Muscle of arm (tissue), 12 donors: Measurements from ENCODE around the gene GNE. TPM values are rescaled to one million over a fixed set of nuclear protein-coding genes. Genes with fewer than 3 reads are reported as not detected.
"Not testable (repeated sequence)": the region's sequence is repeated elsewhere in the genome, so short reads cannot be mapped to it uniquely, and the experiment has no call there.

ENCODE experiments used
- DNase-seq: peaks from one replicate; pipeline ENCODE4 v3.0.0-alpha.2; 2013
- polyA plus RNA-seq, 12 donors: library from polyadenylated mRNA; unstranded; fragments of 120-200 nt; gene quantifications; one replicate each; pipeline ENCODE4 v1.2.1, GENCODE V29; 2013; ENCODE audit not compliant: insufficient read length in 12 of 12

GNE gene
- polyA plus RNA-seq, 12 donors: 13.2 to 18.3 (median 14.7) TPM; not detected in 1

GRCh38 chr9:36208521-36209253, 49.6 kb downstream of the GNE start:
- no peak for DNase-seq

DNA sequence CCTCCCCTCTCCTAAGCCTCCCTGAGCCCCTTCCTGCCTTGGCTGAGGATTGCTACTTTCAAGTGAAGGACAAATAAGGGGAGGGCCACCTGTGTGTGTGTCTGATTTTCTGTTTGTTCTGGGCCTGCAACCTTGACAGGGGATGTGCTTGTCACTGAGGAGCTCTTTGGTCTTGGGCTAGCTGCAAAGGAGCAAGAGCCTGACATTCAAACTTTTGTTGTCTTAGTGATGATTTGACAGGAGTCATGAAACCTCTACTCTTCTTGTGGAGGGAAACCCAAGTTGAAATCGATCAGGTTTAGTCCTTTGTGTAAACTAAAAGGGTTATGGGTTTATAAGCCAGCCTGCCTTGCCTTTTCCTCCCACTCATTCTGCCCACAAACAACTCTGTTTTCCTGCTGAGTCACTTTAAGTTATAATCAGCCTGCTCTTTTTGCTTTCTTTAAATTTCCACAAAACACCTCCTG, 50.7 kb downstream of the GNE start:
- DNase-seq: no peak

DNA sequence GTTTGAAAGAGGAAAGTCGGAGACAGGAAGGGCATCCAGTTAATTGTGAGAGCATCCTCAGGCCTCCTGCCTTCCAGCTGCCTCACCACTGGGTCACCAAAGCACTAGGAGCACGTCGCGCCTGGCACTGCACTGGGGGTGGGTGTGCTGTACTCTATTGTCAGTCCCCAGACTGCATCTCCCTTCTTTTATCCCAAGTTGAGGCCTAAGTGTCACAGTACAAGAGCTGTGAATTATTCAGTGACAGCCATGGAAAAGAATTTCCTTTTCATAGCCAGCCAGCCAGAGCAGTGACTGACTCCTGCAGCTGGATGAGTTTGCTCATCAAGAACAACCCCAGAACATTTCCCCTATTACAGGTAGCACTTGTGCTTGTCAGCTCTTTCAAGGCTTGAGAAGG, 51.2 kb downstream of the GNE start:
- no peak for DNase-seq

GRCh38 chr9:36204906-36205547, 53.2 kb downstream of the GNE start:
- no peak for DNase-seq

DNA sequence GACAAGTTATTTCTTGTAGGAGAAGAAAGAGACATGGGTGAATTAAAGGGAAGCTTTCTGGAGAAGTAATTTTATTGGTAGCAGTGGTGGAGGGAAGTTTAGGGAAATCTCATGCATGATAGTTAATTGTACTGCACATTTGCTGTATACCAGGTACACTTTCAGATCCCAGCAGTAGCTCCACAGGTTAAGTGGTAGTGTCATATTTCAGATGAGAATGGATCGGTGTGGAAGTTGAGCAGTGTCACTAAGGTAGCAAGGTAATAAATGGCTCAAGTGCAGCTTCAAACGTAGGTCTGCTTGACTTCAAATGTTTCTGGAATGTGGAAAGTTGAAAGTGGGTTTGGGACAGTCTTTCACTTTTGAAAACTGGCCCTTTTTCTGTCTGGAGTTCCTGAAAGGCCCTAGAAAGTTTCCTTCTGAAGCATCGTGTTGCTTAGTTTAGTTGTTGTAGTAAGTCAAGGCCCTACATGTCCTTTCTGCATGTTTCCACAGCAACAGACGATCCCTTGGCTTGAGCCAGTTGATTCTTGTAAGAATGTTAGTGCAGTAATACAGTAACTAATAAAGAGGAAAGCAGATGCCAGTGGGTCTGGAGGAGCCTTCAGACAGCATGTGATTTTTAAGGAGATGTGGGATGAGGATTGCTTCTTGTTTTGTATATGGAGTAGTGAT, 63.8 kb downstream of the GNE start:
- DNase-seq: peak; percentile 13

GRCh38 chr9:36193023-36193422, 65.2 kb downstream of the GNE start:
- no peak for DNase-seq

DNA sequence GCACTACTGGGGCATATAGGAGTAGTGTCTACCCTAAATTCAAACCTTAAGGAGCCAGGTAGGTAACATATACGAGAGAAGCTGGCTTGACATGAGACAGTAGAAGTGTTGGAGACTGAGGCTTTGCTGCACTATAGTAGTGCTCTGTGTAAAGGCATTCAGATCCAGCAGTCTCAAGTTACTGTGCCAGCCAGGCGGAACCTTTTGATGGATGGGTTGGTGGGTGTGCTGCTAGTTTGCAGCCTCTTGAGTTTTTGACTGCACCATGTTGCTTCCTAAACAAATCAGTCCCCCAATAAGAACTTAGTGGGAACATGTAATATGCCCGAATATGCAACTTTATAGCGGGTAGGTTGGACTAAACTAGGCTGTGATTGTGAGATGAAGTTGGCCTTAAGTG, 66.1 kb downstream of the GNE start:
- DNase-seq: no peak

GRCh38 chr9:36191686-36192085, 66.6 kb downstream of the GNE start:
- DNase-seq: no peak

- peak; percentile 11 for DNase-seq
These were observed 67.0 kb downstream of the GNE start for GRCh38 chr9:36191290-36191645.

DNA sequence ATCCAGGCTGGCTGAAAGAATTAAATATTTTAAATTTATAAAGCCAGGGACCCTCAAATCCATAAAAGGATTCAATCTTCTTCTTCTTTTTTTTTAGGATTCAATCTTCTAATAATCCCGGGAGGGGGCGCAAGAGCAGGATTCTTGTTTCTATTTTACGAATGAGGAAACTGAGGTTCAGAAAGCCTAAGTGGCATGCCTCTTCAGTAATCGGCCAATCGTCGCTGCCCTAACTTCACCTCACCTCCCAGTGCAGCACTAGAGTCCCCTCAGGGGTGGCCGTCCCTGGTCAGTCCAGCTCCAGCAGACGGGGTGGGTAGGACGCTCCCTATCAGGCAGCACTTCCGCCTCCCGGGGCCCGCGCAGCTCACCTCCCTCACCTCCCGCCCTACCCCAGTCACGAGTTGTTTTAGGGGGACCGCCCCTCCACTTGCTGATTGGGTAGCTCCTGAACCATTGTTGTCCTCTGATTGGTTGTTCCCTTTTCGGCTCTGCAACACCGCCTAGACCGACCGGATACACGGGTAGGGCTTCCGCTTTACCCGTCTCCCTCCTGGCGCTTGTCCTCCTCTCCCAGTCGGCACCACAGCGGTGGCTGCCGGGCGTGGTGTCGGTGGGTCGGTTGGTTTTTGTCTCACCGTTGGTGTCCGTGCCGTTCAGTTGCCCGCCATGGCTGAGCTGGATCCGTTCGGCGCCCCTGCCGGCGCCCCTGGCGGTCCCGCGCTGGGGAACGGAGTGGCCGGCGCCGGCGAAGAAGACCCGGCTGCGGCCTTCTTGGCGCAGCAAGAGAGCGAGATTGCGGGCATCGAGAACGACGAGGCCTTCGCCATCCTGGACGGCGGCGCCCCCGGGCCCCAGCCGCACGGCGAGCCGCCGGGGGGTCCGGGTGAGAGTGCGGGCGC, 67.6 kb downstream of the GNE start, which contains the start of gene CLTA:
TSS of gene CLTA (plus strand) at position 534 of the 902 bp plus-strand sequence. CDS start at position 670, 136 bp downstream.
- DNase-seq: peak; percentile 97

DNA sequence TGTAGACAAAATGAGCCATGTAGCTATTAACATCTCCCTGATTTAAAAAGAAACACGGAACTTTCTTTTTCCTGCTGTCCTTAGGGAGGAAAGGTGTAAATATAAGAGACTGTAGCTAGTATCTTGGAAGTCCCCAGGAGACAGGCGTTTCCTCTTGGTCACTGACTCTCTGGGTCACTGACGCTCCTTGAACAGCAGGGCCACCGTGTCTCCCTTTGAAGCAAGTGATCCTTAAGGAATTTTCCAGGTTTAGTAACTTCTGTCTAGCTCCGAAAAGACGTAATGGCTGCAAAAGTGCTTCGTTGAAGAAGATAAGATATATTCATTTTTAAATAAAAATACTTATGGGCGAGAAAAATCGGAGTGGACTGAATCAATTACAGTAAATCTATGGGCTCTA, 68.3 kb downstream of the GNE start:
- DNase-seq: no peak

GRCh38 chr9:36188212-36188611, 70.0 kb downstream of the GNE start:
- no peak for DNase-seq

DNA sequence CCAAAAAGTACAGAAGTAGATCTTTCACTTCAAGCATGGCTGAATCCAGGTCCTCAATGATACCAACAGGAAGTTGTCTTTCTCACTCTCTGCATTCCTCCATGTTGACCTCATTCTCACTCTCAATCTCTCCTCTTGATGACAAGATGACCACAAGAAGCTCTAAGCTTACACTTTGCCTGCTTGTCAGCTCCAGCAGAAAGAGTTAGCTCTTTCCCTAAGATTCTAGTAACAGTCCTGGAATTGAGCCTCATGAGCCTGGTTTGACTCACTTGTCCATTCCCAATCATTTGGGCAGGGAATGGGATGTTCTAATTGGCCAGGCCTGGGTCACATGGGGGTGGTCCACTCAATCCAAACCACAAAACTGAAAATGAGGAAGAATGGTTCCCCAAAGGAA, 70.8 kb downstream of the GNE start:
- DNase-seq: no peak

DNA sequence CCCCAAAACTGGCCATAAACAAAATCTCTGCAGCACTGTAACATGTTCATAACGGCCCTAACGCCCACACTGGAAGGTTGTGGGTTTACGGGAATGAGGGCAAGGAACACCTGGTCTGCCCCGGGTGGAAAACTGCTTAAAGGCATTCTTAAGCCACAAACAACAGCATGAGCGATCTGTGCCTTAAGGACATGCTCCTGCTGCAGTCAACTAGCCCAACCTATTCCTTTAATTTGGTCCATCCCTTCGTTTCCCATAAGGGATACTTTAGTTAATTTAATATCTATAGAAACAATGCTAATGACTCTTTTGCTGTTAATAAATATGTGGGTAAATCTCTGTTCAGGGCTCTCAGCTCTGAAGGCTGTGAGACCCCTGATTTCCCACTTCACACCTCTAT, 78.0 kb downstream of the GNE start:
- DNase-seq: not testable (repeated sequence)

- no peak for DNase-seq
These were observed 80.7 kb downstream of the GNE start for GRCh38 chr9:36177571-36177970.

GRCh38 chr9:36176496-36176895, 81.8 kb downstream of the GNE start:
- DNase-seq: not testable (repeated sequence)

DNA sequence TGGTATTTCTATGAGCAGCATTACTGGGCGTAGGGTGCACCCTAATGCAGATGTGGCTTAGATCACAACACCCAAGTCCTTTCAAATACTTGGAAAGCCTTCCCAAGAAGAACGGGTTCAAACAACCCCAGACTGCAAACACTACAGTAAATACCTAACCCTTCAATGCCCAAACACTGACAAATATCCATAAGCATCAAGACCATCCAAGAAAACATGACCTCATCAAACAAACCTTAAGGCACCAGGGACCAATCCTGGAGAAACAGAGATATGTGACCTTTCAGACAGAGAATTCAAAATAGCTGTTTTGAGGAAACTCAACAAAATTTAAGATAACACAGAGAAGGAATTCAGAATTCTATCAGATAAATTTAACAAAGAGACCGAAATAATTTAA, 83.0 kb downstream of the GNE start:
- DNase-seq: not testable (repeated sequence)

GRCh38 chr9:36174731-36175130, 83.5 kb downstream of the GNE start:
- no peak for DNase-seq

DNA sequence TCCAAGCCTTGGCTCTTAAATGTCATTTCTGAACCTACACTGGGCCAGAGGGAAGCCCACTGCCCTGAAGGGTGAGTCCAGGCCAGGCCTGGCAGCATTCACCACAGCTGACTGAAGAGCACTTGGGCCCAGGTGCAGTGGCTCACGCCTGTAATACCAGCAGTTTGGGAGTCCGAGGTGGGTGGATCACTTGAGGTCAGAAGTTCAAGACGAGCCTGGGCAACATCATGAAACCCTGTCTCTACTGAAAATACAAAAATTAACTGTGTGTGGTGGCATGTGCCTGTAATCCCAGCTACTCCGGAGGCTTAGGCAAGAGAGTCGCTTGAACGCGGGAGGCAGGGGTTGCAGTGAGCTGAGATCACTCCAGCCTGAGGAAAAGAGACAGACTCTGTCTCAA, 84.0 kb downstream of the GNE start:
- no peak for DNase-seq

DNA sequence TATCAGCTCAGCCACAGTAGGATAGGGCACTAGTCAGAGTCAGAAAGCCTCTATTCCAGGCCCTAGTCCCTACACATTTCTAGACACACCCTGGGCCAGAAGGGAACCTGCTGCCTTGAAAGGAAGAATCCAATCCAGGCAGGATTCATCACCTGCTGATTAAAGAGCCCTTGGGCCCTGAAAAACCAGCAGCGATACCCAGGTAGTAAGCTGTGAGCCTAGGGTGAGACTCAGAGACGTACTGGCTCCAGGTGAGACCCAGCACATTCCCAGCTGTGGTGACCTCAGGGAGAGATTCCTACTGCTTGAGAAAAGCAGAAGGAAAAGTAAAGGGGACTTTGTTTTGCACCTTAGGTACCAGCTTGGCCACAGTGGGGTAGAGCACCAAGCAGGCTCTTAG, 84.4 kb downstream of the GNE start:
- DNase-seq: no peak

GRCh38 chr9:36170531-36170930, 87.7 kb downstream of the GNE start:
- DNase-seq: no peak

- no peak for DNase-seq
These were observed 88.5 kb downstream of the GNE start for GRCh38 chr9:36169708-36170107.
